Neural progenitor cell (in vitro differentiated cells): Measurements from ENCODE around the gene HNRNPR. TPM values are rescaled to one million over a fixed set of nuclear protein-coding genes. Genes with fewer than 3 reads are reported as not detected.

Experiments used
- DNase-seq: peaks from one replicate; pipeline ENCODE4 v3.0.0-alpha.2; 2016; ENCODE audit warnings: low spot score
- H2AFZ ChIP-seq: fragments of 200-600 bp; sonication (generic); replicated peaks from 2 replicates; pipeline ENCODE4 v1.6.1; 2016; ENCODE audit warnings: antibody characterized with exemption
- H3F3A ChIP-seq: fragments of 200-600 bp; sonication (generic); 2 replicates; pipeline ENCODE4 v1.6.1; 2016; ENCODE audit warnings: antibody characterized with exemption, low read depth
- H3K27ac ChIP-seq: fragments of 200-600 bp; sonication (generic); 2 replicates; pipeline ENCODE4 v1.5.1; 2016; ENCODE audit warnings: mild to moderate bottlenecking
- H3K27me3 ChIP-seq: fragments of 200-600 bp; sonication (generic); 2 replicates; pipeline ENCODE4 v1.6.1; 2016; ENCODE audit warnings: mild to moderate bottlenecking, moderate library complexity
- H3K36me3 ChIP-seq: fragments of 200-600 bp; sonication (generic); 2 replicates; pipeline ENCODE4 v1.5.1; 2016
- H3K4me1 ChIP-seq: fragments of 200-600 bp; sonication (generic); 2 replicates; pipeline ENCODE4 v1.6.1; 2016; ENCODE audit warnings: mixed run types
- H3K4me2 ChIP-seq: fragments of 200-600 bp; sonication (generic); 2 replicates; pipeline ENCODE4 v1.6.1; 2016
- H3K4me3 ChIP-seq: fragments of 200-600 bp; sonication (generic); 2 replicates; pipeline ENCODE4 v1.5.1; 2016
- H3K79me2 ChIP-seq: fragments of 200-600 bp; sonication (generic); 2 replicates; pipeline ENCODE4 v1.6.1; 2016; ENCODE audit warnings: low read depth
- H3K9ac ChIP-seq: fragments of 200-600 bp; sonication (generic); 2 replicates; pipeline ENCODE4 v1.6.1; 2016
- H3K9me3 ChIP-seq: fragments of 200-600 bp; sonication (generic); 2 replicates; pipeline ENCODE4 v1.5.1; 2016; ENCODE audit warnings: low read depth
- H4K20me1 ChIP-seq: fragments of 200-600 bp; sonication (generic); 2 replicates; pipeline ENCODE4 v1.6.1; 2016; ENCODE audit warnings: low read depth
- H3K27ac Mint-ChIP-seq: 3 replicates; pipeline ENCODE4 v1.8.0; 2021; ENCODE audit warnings: mixed read lengths
- H3K27me3 Mint-ChIP-seq: 2 replicates; pipeline ENCODE4 v1.8.0; 2022; ENCODE audit warnings: low read depth, mild to moderate bottlenecking, inconsistent platforms, moderate library complexity, mixed read lengths; ENCODE audit not compliant: insufficient read depth
- H3K36me3 Mint-ChIP-seq: 3 replicates; pipeline ENCODE4 v1.8.0; 2021; ENCODE audit warnings: mixed read lengths
- H3K4me1 Mint-ChIP-seq: 3 replicates; pipeline ENCODE4 v1.8.0; 2021; ENCODE audit warnings: mixed read lengths
- H3K4me3 Mint-ChIP-seq: 3 replicates; pipeline ENCODE4 v1.8.0; 2021; ENCODE audit warnings: mild to moderate bottlenecking, moderate library complexity, mixed read lengths
- H3K9me3 Mint-ChIP-seq: 3 replicates; pipeline ENCODE4 v1.8.0; 2020; ENCODE audit warnings: mixed read lengths
- CTCF ChIP-seq: fragments of 200-600 bp; sonication (generic); IDR thresholded peaks from 2 replicates; pipeline ENCODE4 v1.5.1; 2017; ENCODE audit warnings: antibody characterized with exemption, mild to moderate bottlenecking
- EZH2 ChIP-seq: fragments of 200-600 bp; sonication (generic); IDR thresholded peaks from 2 replicates; pipeline ENCODE4 v1.6.1; 2017; ENCODE audit warnings: antibody characterized with exemption, mild to moderate bottlenecking, moderate library complexity
- EZH2phosphoT487 ChIP-seq: fragments of 200-600 bp; sonication (generic); IDR thresholded peaks from 2 replicates; pipeline ENCODE4 v1.6.1; 2017; ENCODE audit warnings: antibody characterized with exemption
- total RNA-seq: library from RNA; depleted of rRNA; stranded (reverse); fragments of >200 nt; gene quantifications from 2 replicates; pipeline ENCODE4 v1.2.3, GENCODE V29; 2015; ENCODE audit warnings: low replicate concordance

Gene HNRNPR
- total RNA-seq, 1 donor from 2014 or later, result 317 TPM

GRCh38 chr1:23389837-23390321 lies 45.8 kb upstream of the HNRNPR start:
- Histone ChIP-seq H2AFZ (no peak overlapping the region), H3K27me3 (peaks cover 97% of the 10 kb centered on the region), H3K4me1 (peaks cover 1% of the 10 kb centered on the region), H4K20me1 (no peaks in the 10 kb centered on the region), H3K27ac (no peak overlapping the region), H3K4me3 (no peak overlapping the region), H3K36me3 (no peaks in the 10 kb centered on the region), H3K9ac (no peak overlapping the region), H3K9me3 (no peaks in the 10 kb centered on the region), H3F3A (peaks cover 6% of the 10 kb centered on the region), H3K79me2 (no peaks in the 10 kb centered on the region), H3K4me2 (no peak overlapping the region)
- Mint-ChIP-seq H3K4me1 (peaks cover 17% of the 10 kb centered on the region), H3K4me3 (no peak overlapping the region), H3K36me3 (no peaks in the 10 kb centered on the region), H3K27ac (peak overlapping the region; percentile 70), H3K9me3 (peaks cover 5% of the 10 kb centered on the region), H3K27me3 (peaks cover 12% of the 10 kb centered on the region)
- DNase-seq, result no peak
- TF ChIP-seq CTCF (no peak), EZH2 (no peak), EZH2phosphoT487 (no peak)

DNA sequence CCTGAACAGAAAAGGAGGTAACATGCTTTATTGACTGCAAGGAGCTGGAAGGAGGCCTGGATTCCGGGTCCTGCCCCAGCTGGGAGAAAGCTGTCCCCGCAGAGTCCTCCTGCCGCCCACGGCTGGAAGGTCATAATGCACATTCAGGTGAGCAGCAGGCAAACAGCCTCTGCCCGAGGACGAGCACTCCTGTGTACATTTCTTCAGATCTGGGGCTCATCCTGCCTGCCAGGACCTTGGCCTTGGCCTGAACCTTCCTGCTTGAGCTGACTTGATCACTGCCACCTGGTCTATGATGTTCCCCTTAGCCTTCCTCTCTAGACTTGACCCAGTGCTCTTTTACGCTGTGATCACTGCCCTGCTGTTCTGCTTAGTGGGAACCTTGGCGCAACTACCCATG lies 43.4 kb upstream of the HNRNPR start:
- Histone ChIP-seq H3K79me2 (no peaks in the 10 kb centered on the region), H3K9ac (no peak overlapping the region), H3K9me3 (no peaks in the 10 kb centered on the region), H2AFZ (no peak overlapping the region), H3K4me2 (no peak overlapping the region), H3F3A (peaks cover 4% of the 10 kb centered on the region), H3K36me3 (no peaks in the 10 kb centered on the region), H4K20me1 (no peaks in the 10 kb centered on the region), H3K27me3 (peaks cover 97% of the 10 kb centered on the region), H3K4me3 (no peak overlapping the region), H3K4me1 (no peaks in the 10 kb centered on the region), H3K27ac (no peak overlapping the region)
- Mint-ChIP-seq H3K4me1 (peaks cover 9% of the 10 kb centered on the region), H3K27me3 (peaks cover 14% of the 10 kb centered on the region), H3K9me3 (peaks cover 4% of the 10 kb centered on the region), H3K27ac (peak overlapping the region; percentile 11), H3K4me3 (peak overlapping the region; percentile 50), H3K36me3 (no peaks in the 10 kb centered on the region)
- DNase-seq, result no peak
- TF ChIP-seq CTCF (no peak), EZH2 (no peak)

- Mint-ChIP-seq H3K27me3 (peaks cover 11% of the 10 kb centered on the region), H3K4me3 (no peak overlapping the region), H3K36me3 (peaks cover 5% of the 10 kb centered on the region), H3K27ac (no peak overlapping the region), H3K9me3 (peaks cover 11% of the 10 kb centered on the region), H3K4me1 (peaks cover 15% of the 10 kb centered on the region)
- no peak overlapping the region for H3K4me3 ChIP-seq
- H3K27ac ChIP-seq, result no peak overlapping the region
- peaks cover 4% of the 10 kb centered on the region for H3F3A ChIP-seq
- H3K79me2 ChIP-seq, result no peaks in the 10 kb centered on the region
- H3K36me3 ChIP-seq, result no peaks in the 10 kb centered on the region
- no peak overlapping the region for H2AFZ ChIP-seq
- no peak for DNase-seq
- H4K20me1 ChIP-seq, result no peaks in the 10 kb centered on the region
- TF ChIP-seq EZH2 (no peak), EZH2phosphoT487 (no peak), CTCF (no peak)
- H3K4me1 ChIP-seq, result no peaks in the 10 kb centered on the region
- H3K9ac ChIP-seq, result no peak overlapping the region
- no peak overlapping the region for H3K4me2 ChIP-seq
- H3K27me3 ChIP-seq, result peaks cover 100% of the 10 kb centered on the region
- no peaks in the 10 kb centered on the region for H3K9me3 ChIP-seq
These were observed 41.1 kb upstream of the HNRNPR start for GRCh38 chr1:23385119-23385621.
